LoVo (cell line): ENCODE measurements around the gene XK.
"Not testable (repeated sequence)": the region's sequence is repeated elsewhere in the genome, so short reads cannot be mapped to it uniquely, and the experiment has no call there.

Source experiments
- DNase-seq: peaks from one replicate; pipeline ENCODE4 v3.0.0-alpha.2; 2016; ENCODE audit warnings: low spot score

XK gene

GRCh38 chrX:37685381-37686359, at the start of gene XK:
XK (plus strand) TSS chrX:37685791; CDS start chrX:37685962, 171 bp downstream.
- DNase-seq, result peak; percentile 58

GRCh38 chrX:37638047-37638446, 47.5 kb upstream of the XK start:
- DNase-seq, result no peak

GRCh38 chrX:37640142-37640541, 45.4 kb upstream of the XK start:
- no peak for DNase-seq

- DNase-seq, result no peak
Observed at GRCh38 chrX:37641859-37642258, 43.7 kb upstream of the XK start.

GRCh38 chrX:37644381-37645305, 40.9 kb upstream of the XK start:
- DNase-seq, result peak; percentile 39

DNA sequence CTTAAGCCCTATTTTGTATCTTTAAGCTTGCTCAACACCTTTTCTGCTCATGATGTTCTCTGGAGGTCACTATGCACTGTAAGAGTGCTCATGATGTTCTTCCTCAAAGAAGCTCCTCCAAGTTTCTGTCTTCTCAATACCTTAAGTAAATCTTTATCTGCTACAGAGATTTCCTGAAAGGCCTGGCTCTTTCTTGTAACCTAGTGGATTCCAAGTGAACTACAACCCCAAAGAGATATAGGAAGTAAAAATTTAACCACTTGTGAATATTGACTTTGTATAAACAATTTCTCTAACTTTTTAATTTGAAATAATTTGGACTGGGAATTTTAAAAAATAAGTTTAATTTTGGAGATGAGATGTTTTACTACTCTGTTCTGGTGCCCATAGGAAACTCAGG, 39.3 kb upstream of the XK start:
- DNase-seq, result no peak

- DNase-seq, result not testable (repeated sequence)
Observed at GRCh38 chrX:37650879-37651278, 34.7 kb upstream of the XK start.

GRCh38 chrX:37651921-37652452, 33.6 kb upstream of the XK start:
- DNase-seq, result no peak

- DNase-seq, result no peak
Observed at GRCh38 chrX:37652589-37653231, 32.9 kb upstream of the XK start.

DNA sequence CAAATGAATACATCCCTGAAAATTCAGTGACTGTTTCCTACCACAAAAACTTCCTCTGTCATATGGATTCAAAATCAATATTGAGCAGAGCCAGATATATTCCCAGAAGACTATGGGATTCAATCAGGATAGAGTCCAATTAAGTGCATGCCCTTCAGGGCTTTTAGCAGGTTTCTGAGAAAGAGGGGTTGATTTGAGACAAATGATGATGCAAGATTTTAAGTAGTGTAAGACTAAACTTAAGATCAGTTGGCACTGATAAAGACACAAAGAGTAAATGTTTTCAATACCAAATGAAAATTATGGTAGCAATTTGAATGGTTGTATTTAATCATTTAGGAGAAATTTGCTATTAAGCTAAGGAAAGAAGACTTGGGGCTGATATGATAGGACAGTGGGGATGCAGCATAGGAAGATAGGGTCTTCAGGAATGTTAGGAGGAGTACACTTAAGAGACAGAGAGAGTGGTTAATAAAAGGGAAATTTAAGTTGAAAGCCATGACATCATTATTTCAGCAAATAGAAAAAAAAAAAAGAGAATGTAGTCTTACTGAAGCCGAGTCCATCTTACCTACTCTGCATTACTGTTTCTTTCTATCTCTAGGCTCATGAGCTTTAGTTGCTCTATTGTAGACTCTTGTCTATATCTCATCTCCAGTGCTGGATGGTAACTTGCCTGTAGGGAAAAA, 32.0 kb upstream of the XK start:
- DNase-seq, result no peak

DNA sequence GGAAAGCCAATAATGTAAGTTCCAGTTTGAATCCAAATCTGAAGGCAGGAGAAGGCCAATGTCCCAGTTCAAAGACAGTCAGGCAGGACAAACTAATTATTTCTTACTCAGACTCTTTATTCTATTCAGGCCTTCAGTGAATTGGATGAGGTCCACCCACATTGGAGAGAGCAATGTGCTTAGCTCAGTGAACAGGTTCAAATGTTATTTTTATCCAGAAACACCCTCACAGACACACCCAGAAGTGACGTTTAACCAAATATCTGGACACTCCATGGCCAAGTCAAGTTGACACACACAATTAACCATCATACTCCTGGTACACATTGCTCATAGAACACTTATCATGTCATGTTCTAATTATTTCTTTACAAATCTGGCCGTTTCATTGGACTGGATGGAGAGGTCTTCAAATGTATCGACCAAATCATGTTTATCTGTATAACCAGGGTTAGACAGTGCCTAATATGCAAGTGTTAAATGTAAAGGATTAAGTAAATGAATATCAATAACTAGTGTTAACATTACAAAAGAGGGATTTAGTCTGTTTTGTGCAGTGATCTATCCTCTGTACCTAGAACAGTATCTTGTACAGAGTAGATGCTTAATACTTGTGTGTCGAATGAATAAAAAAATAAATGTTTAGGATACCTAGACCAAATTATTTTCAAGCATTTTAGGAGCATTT, 27.1 kb upstream of the XK start:
- no peak for DNase-seq

DNA sequence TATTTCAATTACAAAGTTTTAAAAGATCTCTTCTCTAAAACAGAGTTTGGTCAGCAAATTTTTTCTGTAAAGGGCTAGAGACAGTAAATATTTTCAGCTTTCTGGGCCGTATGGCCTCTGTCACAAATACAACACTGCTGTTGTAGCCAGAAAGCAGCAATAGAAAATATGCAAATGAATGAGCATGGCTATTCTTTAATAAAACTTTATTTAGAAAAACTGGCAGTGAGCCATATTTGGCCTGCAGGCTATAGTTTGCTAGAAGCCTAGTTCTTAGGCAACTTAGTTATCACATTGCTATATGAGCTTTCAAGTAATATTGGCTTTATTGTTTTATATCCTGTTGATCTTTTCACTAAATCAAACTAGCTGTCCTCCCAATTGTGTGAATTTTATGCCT, 26.5 kb upstream of the XK start:
- no peak for DNase-seq

DNA sequence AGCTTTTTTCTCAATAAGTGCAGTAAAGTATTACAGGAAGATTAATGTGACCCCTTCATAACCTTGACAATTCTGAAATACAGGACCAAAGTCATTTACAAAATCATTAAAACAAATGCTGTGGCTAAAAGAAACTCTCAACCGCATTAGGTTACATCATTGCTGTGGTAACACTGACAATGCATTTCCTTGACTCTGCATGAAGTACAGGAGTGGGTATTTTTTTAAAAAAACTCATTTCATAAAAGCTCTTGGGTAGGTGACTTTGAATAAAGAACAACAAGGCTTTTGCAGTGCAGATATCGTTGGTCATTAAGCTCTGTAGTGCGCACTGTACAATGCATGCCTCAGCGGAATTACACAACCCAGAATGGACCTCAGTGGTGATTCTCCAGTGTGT, 23.4 kb upstream of the XK start:
- DNase-seq, result no peak

DNA sequence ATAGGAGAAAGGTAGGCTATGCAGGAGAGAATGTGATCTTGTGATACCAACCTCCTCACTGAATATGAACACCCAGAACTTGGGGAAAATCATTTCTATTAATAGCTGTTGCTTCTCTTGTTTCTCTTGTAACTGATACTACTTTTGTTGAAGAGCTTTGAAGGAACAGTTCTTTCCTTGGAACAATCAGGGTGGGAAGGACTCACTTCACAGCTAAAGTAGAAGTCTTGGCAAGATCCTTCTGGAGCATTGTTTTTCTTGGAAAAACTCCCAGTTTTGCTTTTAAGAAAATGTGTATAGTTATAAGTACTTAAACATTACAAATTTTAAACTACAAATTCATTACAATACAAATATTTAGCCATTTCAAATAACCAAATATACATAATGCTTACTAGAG, 19.1 kb upstream of the XK start:
- no peak for DNase-seq

DNA sequence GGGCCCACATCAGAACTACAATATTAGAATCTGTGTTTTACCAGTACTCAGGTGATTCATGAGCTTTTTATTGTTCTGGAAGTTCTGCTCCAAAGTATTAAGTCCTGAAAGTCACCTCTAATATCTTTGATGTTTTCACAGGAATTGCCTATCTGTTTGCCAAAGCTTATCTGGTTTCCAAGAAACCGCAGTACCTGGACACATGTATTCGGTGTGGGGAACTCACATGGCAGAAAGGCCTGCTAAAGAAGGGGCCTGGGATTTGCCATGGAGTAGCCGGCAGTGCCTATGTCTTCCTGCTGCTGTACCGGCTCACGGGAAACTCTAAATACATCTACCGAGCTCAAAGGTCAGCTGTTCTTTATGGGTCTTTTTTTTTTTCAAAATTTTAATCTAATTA, 18.4 kb upstream of the XK start:
- no peak for DNase-seq

DNA sequence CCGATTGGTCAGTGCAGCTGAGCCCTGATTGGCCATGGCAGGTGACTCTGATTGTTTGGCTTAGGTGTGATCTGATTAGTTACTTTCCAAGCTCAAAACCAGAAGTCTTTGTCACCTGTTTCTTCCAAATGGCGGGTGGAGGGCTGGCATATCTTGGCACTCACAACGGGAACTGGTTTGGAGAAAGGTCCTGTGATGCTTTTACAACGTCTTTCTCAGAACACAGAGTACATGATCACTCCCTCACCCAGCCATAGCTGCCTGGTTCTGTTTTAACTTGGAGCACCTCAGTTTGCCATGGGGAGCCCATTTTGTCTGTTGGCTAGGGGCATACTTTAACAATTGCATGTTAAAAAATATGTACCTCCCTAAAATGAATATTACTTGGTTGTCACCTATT, 13.0 kb upstream of the XK start:
- no peak for DNase-seq

DNA sequence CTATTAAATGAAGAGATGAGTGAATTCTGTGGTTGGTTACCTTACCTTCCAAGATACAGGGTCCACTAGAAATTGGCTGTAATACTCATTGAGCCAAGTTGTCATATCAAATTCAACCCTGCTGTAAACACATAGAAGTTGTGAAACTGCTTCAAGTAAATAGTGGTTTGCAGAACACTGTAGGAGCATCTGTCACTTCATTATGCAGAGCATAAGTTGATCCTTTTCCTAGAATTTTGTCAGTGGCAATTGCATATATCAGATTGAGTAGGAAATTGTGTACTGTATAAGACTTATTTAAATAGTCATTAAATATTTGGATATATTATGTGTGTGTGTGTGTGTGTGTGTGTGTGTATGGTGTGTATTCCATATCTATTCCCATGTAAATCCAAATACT, 8.8 kb upstream of the XK start:
- no peak for DNase-seq

GRCh38 chrX:37677243-37677642, 8.3 kb upstream of the XK start:
- DNase-seq, result no peak

DNA sequence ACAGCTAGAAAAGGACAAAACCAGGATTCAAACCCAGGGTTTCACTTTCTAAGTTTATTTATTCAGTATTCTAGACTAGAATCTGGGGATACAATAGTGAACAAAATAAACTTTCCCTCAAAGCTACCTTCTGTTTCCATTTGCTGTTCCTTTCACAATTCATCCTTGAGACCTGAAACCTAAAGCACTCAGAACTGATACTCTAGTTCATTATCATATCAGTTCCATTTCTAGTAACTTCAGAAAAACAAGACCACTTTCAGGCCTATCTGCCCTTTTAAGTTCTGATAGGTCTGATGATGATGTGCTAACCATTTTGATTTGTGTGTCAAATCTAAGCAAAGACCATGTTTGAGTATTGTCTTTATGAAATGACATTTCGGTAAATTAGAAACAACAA, 7.8 kb upstream of the XK start:
- no peak for DNase-seq

DNA sequence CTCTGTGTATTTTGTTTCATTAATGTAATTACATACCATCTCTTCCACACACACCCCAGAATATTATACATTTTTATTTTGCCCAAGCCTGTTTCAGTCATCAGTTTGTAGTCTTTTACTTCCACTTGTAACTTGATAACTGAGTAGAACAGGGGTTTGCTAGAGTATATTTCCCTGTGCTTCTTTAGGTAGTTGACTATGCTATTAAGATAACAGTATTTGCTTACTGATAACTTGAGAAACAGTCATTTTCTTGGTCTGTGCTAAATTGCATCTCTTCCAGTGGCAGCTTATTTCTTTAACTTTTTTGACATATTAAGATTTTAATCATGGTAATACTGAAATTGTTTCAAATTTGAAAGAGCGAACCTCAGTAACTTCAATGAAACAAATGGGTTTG, 7.0 kb upstream of the XK start:
- no peak for DNase-seq

- no peak for DNase-seq
Observed at GRCh38 chrX:37679230-37679629, 6.4 kb upstream of the XK start.
